ENCODE results near the gene RALGAPA1.
A peak's percentile ranks its signal among the peaks of the same experiment; 100 is the strongest.
"Not testable (repeated sequence)": the region's sequence is repeated elsewhere in the genome, so short reads cannot be mapped to it uniquely, and the experiment has no call there.

The RALGAPA1 gene

DNA sequence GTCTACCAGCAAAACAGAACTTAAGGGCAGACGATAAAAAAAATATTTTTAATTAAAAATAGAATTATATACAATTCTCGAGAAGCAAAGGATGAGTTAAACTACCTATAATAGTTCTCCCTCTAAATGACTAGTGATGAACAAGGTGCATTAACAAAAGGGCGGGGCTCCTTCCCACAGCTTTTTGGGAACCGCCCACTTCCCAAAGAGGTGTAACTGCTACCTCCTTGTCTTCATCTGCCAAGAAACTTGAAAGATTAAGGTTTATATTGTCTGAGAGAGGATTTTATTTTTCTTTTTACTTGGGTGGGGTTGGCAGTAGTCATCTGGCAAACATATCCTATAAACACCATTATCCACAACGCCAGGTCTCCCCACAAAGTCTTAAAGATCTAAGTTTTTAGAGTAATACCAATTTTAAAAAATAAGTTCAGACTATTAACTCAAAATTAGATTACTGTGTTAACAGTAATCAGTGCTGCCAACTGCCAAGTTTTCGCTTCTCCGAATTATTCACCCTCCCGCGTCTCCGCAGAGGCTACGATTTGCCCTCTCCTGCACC is 938 bp downstream of the RALGAPA1 start:
- peaks cover 2% of the 10 kb centered on the region for H3K36me3 Mint-ChIP-seq
- no peaks in the 10 kb centered on the region for H3K27me3 Mint-ChIP-seq
- H3K27ac Mint-ChIP-seq = peak overlapping the region; percentile 92
- H3K4me3 Mint-ChIP-seq = peak overlapping the region; percentile 98
- peaks cover 32% of the 10 kb centered on the region for H3K4me1 Mint-ChIP-seq (ENCODE audit: low read depth)
- H3K9me3 Mint-ChIP-seq (ENCODE audit: low read depth) = no peaks in the 10 kb centered on the region

DNA sequence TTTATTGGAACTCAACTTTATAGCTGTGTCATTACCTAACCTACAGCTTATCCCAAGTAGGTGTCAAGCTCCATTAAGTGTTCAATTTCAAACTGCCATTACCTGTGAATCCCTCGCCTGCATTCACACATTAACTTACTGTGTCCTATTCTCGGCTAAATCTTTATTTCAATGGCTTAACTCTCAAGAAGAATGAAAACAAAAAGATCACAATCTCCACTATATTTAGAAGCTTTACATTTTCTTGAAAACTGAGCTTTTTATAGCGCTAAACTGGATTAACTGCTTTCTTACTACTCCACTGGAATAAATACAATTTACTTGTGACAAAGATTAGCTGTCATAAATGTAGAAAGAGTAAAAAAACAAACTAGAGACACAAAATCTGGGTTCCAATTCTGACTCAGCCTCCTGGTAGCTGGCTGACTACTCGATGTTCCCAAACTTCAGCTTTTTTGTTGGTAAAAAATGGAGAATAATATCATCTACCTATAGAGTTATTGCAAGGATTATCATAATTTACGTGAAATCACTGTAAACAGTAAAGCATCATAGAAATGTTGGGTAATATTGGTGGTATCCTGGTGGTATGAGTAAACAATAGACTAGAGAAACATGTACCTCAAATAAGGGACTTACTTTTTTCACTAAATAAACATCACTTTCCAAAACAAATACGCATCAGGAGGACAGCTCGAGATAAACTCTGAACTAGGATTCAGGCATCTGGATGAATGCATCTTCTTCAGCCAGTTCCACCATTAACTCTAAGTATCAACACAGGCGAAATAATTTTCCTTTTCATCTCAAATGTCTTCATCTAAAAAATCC is 1.7 kb downstream of the RALGAPA1 start:
- peak overlapping the region; percentile 11 for H3K27ac Mint-ChIP-seq
- peaks cover 39% of the 10 kb centered on the region for H3K4me1 Mint-ChIP-seq (ENCODE audit: low read depth)
- H3K9me3 Mint-ChIP-seq (ENCODE audit: low read depth) = no peaks in the 10 kb centered on the region
- H3K36me3 Mint-ChIP-seq = peaks cover 5% of the 10 kb centered on the region
- no peaks in the 10 kb centered on the region for H3K27me3 Mint-ChIP-seq
- H3K4me3 Mint-ChIP-seq = peak overlapping the region; percentile 98

DNA sequence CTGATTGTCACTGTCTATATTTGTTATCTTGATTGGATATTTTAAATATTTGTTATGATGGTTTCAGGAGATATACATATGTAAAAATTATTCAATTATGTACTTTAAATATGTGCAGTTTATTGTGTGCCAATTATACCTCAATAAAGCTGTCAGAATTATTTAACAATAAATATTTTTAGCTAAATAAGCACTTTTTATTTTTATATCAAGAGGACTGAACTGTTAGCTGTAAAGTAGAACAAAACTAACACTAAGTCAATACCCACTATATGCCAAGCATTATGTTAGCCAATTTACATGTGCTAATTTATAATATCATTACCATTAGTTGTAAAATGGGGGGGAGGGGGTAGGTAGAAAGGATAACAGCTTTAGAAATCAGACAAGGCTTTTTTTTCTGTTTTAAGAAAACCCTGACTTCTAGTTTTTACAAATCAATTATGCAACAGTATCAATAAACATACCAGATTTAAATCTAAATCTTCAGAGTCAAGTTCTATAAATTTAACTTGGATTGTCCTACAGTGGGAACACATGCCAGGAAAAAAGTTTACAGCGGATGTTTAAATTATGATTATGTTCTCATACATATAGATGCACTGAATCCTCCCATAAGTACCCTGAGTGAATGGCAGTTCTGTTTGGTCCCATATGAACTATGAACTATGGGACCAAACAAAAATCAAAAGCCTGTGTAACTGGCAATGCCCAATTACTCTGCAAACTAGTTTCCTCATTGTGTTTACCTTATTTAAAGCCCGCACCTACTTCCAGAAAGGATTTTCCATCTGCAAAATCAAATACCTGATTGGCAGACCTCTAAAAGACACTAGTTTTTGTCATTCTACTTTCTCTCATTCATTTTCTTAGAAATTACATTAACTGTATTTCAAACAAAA is 2.8 kb downstream of the RALGAPA1 start:
- Mint-ChIP-seq H3K27ac (no peak overlapping the region), H3K4me1 (ENCODE audit: low read depth) (peaks cover 50% of the 10 kb centered on the region), H3K4me3 (peak overlapping the region; percentile 98), H3K27me3 (no peaks in the 10 kb centered on the region), H3K9me3 (ENCODE audit: low read depth) (no peaks in the 10 kb centered on the region), H3K36me3 (peaks cover 5% of the 10 kb centered on the region)

DNA sequence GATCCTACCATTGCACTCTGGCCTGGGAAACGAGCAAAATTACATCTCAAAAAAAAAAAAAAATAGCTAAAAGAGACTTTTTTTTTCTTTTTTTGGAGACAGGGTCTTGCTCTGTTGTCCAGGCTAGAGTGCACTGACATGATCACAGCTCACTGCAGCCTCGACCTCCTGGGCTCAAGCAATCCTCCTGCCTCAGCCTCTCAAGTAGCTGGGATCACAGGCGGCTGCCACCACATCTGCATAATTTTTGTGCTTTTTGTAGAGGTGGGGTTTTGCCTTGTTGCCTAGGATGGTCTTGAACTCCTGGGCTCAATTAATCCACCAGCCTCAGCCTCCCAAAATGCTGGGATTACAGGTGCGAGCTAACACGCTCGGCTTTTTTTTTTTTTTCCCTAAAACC is 11.3 kb downstream of the RALGAPA1 start:
- no peaks in the 10 kb centered on the region for H3K36me3 Mint-ChIP-seq
- H3K27ac Mint-ChIP-seq = no peak overlapping the region
- no peaks in the 10 kb centered on the region for H3K9me3 Mint-ChIP-seq (ENCODE audit: low read depth)
- peaks cover 48% of the 10 kb centered on the region for H3K4me1 Mint-ChIP-seq (ENCODE audit: low read depth)
- H3K4me3 Mint-ChIP-seq = no peak overlapping the region
- no peaks in the 10 kb centered on the region for H3K27me3 Mint-ChIP-seq

DNA sequence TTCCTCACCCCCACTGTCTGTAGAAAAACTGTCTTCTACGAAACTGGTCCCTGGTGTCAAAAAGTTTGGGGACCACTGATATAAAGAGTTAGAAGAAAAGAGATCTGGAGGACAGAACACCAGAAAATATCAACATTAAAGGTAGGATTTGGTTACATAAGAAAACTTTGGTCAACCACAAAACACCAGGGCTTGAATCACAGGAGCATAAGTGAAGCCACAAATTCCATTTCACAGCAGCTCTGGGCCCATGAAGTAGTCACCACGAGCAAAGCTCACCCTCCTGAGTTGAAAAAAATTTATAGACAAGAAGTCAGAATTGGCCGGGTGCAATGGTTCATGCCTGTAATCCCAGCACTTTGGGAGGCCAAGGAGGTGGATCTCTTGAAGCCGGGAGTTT is 19.4 kb downstream of the RALGAPA1 start:
- H3K9me3 Mint-ChIP-seq (ENCODE audit: low read depth) = no peaks in the 10 kb centered on the region
- peaks cover 45% of the 10 kb centered on the region for H3K4me1 Mint-ChIP-seq (ENCODE audit: low read depth)
- no peak overlapping the region for H3K4me3 Mint-ChIP-seq
- no peaks in the 10 kb centered on the region for H3K27me3 Mint-ChIP-seq
- H3K36me3 Mint-ChIP-seq = peaks cover 11% of the 10 kb centered on the region
- H3K27ac Mint-ChIP-seq = no peak overlapping the region

DNA sequence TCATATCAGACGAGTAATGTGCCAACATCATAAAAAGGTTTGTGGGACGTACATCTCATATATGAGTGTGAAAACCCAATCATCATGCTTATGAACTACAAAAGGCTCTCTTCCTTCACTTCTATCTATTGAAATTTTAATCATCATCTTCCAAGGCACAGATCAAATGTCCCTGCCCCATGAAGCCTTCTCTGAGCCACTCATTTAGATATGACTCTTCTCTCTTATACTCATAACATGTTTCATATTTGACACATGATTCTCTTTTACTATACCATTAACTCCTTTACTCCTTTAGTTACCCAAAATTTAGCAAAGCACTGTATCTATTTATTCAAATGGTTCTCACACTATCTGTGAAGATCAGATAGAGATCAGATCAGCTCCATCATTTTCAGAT is 22.2 kb downstream of the RALGAPA1 start:
- peaks cover 55% of the 10 kb centered on the region for H3K4me1 Mint-ChIP-seq (ENCODE audit: low read depth)
- peaks cover 11% of the 10 kb centered on the region for H3K36me3 Mint-ChIP-seq
- no peak overlapping the region for H3K27ac Mint-ChIP-seq
- no peak overlapping the region for H3K4me3 Mint-ChIP-seq
- H3K27me3 Mint-ChIP-seq = no peaks in the 10 kb centered on the region
- H3K9me3 Mint-ChIP-seq (ENCODE audit: low read depth) = no peaks in the 10 kb centered on the region

DNA sequence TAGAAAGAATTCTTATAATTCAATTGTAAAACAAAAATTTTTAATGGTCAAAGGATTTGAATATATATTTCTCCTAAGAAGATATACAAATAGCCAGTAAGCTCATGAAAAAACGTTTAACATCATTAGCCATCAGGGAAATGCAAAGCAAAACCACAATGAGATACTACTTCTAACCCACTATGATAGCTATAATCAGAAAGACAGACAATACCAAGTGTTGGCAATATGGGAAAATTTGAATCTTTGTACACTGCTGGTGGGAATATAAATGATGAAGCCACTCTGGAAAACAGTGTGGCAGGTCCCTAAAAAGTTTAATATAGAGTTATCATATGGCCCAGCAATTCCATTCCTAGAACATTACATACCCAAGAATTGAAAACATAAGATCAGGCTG is 25.4 kb downstream of the RALGAPA1 start:
- Mint-ChIP-seq H3K4me1 (ENCODE audit: low read depth) (peaks cover 38% of the 10 kb centered on the region), H3K9me3 (ENCODE audit: low read depth) (peaks cover 17% of the 10 kb centered on the region), H3K36me3 (peaks cover 16% of the 10 kb centered on the region), H3K27me3 (no peaks in the 10 kb centered on the region), H3K27ac (no peak overlapping the region), H3K4me3 (no peak overlapping the region)

DNA sequence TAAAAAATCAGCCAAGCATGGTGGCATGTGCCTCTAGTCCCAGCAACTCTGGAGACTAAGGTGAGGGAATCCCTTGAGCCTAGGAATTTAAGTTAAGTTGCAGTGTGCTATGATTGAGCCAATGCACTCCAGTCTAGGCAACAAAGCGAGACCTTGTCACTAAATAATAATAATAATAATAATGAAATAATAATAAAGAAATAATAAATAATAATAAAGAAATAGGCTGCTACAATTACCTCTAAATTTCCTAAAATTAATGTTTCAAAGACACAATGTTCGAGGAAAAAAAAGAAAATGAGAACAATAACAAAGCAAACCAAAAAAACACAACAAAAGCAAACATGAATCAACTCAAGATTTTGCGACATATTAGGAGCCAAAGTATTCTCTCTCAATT is 29.7 kb downstream of the RALGAPA1 start:
- H3K9me3 Mint-ChIP-seq (ENCODE audit: low read depth) = peaks cover 17% of the 10 kb centered on the region
- peaks cover 14% of the 10 kb centered on the region for H3K36me3 Mint-ChIP-seq
- H3K27me3 Mint-ChIP-seq = no peaks in the 10 kb centered on the region
- no peak overlapping the region for H3K4me3 Mint-ChIP-seq
- no peak overlapping the region for H3K27ac Mint-ChIP-seq
- H3K4me1 Mint-ChIP-seq (ENCODE audit: low read depth) = peaks cover 16% of the 10 kb centered on the region

DNA sequence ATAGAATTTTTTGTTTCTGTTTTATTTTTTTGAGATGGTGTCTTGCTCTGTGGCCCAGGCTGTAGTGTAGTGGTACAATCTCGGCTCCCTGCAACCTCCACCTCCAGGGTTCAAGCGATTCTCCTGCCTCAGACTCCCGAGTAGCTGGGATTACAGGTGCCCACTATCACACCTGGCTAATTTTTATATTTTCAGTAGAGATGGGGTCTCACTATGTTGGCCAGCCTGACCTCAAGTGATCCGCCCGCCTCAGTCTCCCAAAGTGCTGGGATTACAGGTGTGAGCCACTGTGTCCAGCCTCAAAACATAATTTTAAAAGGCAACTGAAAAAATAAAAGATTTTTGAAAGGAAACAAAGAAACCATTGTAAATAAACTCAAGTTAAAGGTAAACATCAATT is 31.5 kb downstream of the RALGAPA1 start:
- H3K27me3 Mint-ChIP-seq; H3K4me1 Mint-ChIP-seq (ENCODE audit: low read depth); H3K27ac Mint-ChIP-seq; H3K4me3 Mint-ChIP-seq: not testable (repeated sequence)
- H3K36me3 Mint-ChIP-seq = peaks cover 14% of the 10 kb centered on the region
- H3K9me3 Mint-ChIP-seq (ENCODE audit: low read depth) = peaks cover 17% of the 10 kb centered on the region

DNA sequence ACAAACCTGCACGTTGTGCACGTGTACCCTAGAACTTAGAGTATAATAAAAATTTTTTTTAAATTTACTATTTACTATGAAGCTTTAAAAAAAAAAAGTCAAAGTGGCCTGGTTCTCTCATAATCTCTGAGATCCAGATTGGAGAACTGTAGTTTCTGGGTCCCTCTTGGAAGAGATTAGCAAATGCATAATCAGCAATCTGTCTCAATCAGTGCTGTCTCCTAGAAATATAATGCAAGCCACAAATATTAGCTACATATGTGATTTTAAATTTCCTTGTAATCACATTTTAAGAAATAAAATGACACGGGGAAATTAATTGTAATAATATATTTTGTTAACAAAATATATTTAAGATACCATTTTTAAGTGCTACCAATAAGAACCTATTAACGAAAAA is 32.3 kb downstream of the RALGAPA1 start:
- H3K9me3 Mint-ChIP-seq (ENCODE audit: low read depth) = peaks cover 17% of the 10 kb centered on the region
- no peaks in the 10 kb centered on the region for H3K27me3 Mint-ChIP-seq

DNA sequence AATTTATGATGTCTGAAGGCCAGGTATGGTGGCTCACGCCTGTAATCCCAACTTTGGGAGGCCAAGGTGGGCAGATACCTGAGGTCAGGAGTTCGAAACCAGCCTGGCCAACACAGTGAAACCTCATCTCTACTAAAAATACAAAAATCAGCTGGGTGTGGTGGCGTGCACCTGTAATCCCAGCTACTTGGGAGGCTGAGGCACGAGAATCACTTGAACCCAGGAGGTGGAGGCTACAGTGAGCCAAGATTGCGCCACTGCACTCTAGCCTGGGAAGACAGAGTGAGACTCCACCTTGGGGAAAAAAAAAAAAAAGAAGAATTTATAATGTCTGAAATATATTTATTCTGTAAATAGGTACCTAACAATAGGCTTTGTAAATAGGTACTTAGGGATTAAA is 33.0 kb downstream of the RALGAPA1 start:
- H3K36me3 Mint-ChIP-seq; H3K4me1 Mint-ChIP-seq (ENCODE audit: low read depth); H3K27ac Mint-ChIP-seq; H3K27me3 Mint-ChIP-seq; H3K4me3 Mint-ChIP-seq: not testable (repeated sequence)
- peaks cover 12% of the 10 kb centered on the region for H3K9me3 Mint-ChIP-seq (ENCODE audit: low read depth)

More for the DNA sequence above, 32.3 kb downstream of the RALGAPA1 start:
- Mint-ChIP-seq H3K4me3 (no peak overlapping the region), H3K4me1 (ENCODE audit: low read depth) (peaks cover 7% of the 10 kb centered on the region), H3K27ac (no peak overlapping the region), H3K36me3 (peaks cover 14% of the 10 kb centered on the region)

DNA sequence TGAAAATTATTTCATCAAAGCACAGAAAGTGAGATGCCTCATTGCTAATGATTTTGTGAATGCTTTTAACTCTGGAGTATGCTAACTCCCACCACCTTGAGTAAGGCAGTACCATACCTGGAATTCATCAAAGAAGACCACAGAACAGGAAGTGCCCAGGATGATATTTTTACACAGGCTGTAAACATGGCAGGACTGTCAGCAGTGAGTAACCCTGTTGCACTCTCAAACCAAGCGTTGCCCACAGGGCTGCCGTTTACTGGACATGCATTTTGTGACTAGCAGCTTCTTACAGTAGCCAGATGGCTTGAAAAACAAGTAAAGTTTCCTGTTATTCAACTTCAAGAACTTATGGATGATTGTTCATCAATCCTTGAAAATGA is 42.4 kb downstream of the RALGAPA1 start:
- peaks cover 14% of the 10 kb centered on the region for H3K36me3 Mint-ChIP-seq
- H3K27me3 Mint-ChIP-seq = no peaks in the 10 kb centered on the region
- peaks cover 29% of the 10 kb centered on the region for H3K4me1 Mint-ChIP-seq (ENCODE audit: low read depth)
- H3K9me3 Mint-ChIP-seq (ENCODE audit: low read depth) = no peaks in the 10 kb centered on the region
- H3K27ac Mint-ChIP-seq = no peak overlapping the region
- H3K4me3 Mint-ChIP-seq = peak overlapping the region; percentile 38

DNA sequence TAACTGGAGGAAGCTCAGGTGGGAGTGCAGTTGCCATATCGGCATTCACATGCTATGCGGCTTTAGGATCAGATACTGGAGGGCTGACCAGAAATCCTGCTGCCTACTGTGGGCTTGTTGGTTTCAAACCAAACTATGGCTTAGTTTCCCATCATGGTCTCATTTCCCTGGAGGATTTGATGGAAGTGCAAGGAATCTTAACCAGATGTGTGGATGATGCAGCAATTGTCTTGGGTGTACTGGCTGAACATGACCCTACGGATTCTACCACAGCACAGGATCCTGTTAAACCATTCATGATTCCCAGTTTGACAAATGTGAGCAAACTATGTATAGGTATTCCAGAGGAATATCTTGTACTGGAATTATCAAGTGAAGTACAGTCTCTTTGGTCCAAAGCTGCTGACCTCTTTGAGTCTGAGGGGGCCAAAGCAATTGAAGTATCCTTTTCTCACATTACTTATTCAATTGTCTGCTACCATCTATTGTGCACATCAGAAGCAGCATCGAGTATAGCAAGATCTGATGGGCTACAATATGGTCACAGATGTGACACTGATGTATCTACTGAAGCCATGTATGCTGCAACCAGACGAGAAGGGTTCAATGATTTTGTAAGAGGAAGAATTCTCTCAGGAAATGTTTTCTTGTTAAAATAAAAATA is 42.9 kb downstream of the RALGAPA1 start:
- Mint-ChIP-seq H3K9me3 (ENCODE audit: low read depth) (no peaks in the 10 kb centered on the region), H3K27me3 (no peaks in the 10 kb centered on the region), H3K4me1 (ENCODE audit: low read depth) (peaks cover 29% of the 10 kb centered on the region), H3K4me3 (no peak overlapping the region), H3K27ac (no peak overlapping the region), H3K36me3 (peaks cover 17% of the 10 kb centered on the region)

DNA sequence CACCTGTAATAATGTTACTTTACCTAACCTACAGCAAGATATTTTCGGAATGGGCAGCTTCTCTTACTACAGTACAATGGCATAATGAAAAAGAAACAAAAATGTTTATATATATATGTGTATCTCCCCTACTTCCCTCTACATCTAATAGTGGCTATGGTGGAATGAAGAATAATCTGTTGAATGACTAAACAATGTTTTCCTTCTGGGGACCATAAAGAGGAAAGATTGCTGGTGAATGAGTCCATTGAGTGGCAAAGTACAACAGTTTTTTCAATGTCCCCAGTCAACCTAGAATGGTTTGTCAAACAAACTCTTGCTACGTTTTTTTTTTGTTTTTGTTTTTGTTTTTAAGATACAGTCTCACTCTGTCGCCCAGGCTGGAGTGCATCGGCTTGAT is 47.2 kb downstream of the RALGAPA1 start:
- H3K27ac Mint-ChIP-seq = no peak overlapping the region
- H3K4me3 Mint-ChIP-seq = no peak overlapping the region
- H3K4me1 Mint-ChIP-seq (ENCODE audit: low read depth) = peaks cover 13% of the 10 kb centered on the region
- H3K36me3 Mint-ChIP-seq = peaks cover 25% of the 10 kb centered on the region
- H3K27me3 Mint-ChIP-seq = no peaks in the 10 kb centered on the region
- H3K9me3 Mint-ChIP-seq (ENCODE audit: low read depth) = no peaks in the 10 kb centered on the region

DNA sequence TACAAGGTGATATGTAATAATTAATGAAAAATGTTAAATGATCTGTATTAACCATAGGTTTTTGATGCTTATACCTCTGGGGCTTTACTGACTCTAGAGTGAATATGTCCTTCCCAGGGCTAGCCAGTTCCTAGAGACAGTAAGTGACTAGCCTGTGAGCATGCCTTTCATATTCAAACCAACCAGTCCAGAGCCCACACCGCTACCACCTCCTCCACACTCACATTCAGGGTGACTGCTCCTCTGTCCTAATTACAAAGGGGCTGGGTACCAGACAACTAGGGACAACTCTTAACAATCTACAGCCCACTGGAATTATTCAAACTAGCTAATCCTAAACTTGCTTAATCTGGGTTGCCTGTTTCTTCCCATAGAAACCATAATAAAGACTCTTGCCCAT is 49.0 kb downstream of the RALGAPA1 start:
- no peak overlapping the region for H3K27ac Mint-ChIP-seq
- no peak overlapping the region for H3K4me3 Mint-ChIP-seq
- no peaks in the 10 kb centered on the region for H3K9me3 Mint-ChIP-seq (ENCODE audit: low read depth)
- peaks cover 28% of the 10 kb centered on the region for H3K36me3 Mint-ChIP-seq
- H3K4me1 Mint-ChIP-seq (ENCODE audit: low read depth) = no peaks in the 10 kb centered on the region
- no peaks in the 10 kb centered on the region for H3K27me3 Mint-ChIP-seq
